ENCODE results near the gene DIP2B. TPM values are rescaled to one million over a fixed set of nuclear protein-coding genes. Genes with fewer than 3 reads are reported as not detected.
A peak's percentile ranks its signal among the peaks of the same experiment; 100 is the strongest.

DIP2B gene
- total and polyA plus RNA-seq, 2 of the 13 experiments (the other 11 are each of a cell fraction or from before 2014, with no cell fraction given) = 32.1 to 35.8 TPM

GRCh38 chr12:50763639-50764285, 259.0 kb downstream of the DIP2B start, which contains the start of gene ATF1 (continued):
- TF ChIP-seq ZNF512 (CRISPR knock-in tag; IDR thresholded peaks at IDR 0.05) (no peak), ZNF205 (CRISPR knock-in tag; IDR thresholded peaks at IDR 0.05) (peak; percentile 61; the same call in 1 of the 2 replicates), TGIF2 (CRISPR knock-in tag; IDR thresholded peaks at IDR 0.05) (no peak), ZSCAN9 (CRISPR knock-in tag; IDR thresholded peaks at IDR 0.05; ENCODE audit: borderline replicate concordance) (peak; percentile 81; the same call in 1 of the 2 replicates), LCORL (IDR thresholded peaks at IDR 0.05) (no peak), LCORL (CRISPR knock-in tag; IDR thresholded peaks at IDR 0.05) (peak; percentile 85), ZNF747 (CRISPR knock-in tag; IDR thresholded peaks at IDR 0.05; ENCODE audit: borderline replicate concordance) (0 out of 2 replicates have a peak, but pooled peaks have one; percentile 28), THAP11 (CRISPR knock-in tag; IDR thresholded peaks at IDR 0.05) (peak; percentile 87), ZNF44 (CRISPR knock-in tag; IDR thresholded peaks at IDR 0.05) (no peak), KLF6 (CRISPR knock-in tag; IDR thresholded peaks at IDR 0.05) (peak; percentile 57; the same call in 1 of the 2 replicates), PHF20 (CRISPR knock-in tag; IDR thresholded peaks at IDR 0.05) (peak; percentile 71), ZNF354B (CRISPR knock-in tag; IDR thresholded peaks at IDR 0.05) (no peak), FOXP4 (CRISPR knock-in tag; IDR thresholded peaks at IDR 0.05) (peak; percentile 29; the same call in 1 of the 2 replicates), ATF7 (IDR thresholded peaks at IDR 0.05) (no peak), ATF7 (CRISPR knock-in tag; IDR thresholded peaks at IDR 0.05) (peak; percentile 76), ZNF382 (CRISPR knock-in tag; IDR thresholded peaks at IDR 0.05; ENCODE audit: borderline replicate concordance) (no peak), CEBPZ (IDR thresholded peaks at IDR 0.05; ENCODE audit: low read length) (no peak), ZNF136 (CRISPR knock-in tag; IDR thresholded peaks at IDR 0.05; ENCODE audit: low read depth) (0 out of 2 replicates have a peak, but pooled peaks have one; percentile 51), ZNF670 (CRISPR knock-in tag; IDR thresholded peaks at IDR 0.05; ENCODE audit: borderline replicate concordance) (peak; percentile 3; the same call in 1 of the 2 replicates), ZNF816 (CRISPR knock-in tag; IDR thresholded peaks at IDR 0.05; ENCODE audit: borderline replicate concordance) (0 out of 2 replicates have a peak, but pooled peaks have one; percentile 2), HNRNPLL (IDR thresholded peaks at IDR 0.05; ENCODE audit: low read depth, low read length, poor library complexity, severe bottlenecking) (peak; percentile 63), ZBTB34 (CRISPR knock-in tag; IDR thresholded peaks at IDR 0.05) (no peak), ZNF367 (CRISPR knock-in tag; IDR thresholded peaks at IDR 0.05; ENCODE audit: borderline replicate concordance) (no peak)
